HG02798 (cell line): Measurements from ENCODE around the gene TP73.

Source experiments
- ATAC-seq: cut with Tn5 transposase; IDR thresholded peaks from one replicate; pipeline ENCODE4 v1.9.1; 2021; ENCODE audit warnings: mild to moderate bottlenecking; ENCODE audit not compliant: unreplicated experiment, poor library complexity

TP73 gene

GRCh38 chr1:3651930-3652547 lies at the start of gene TP73:
TSS of gene TP73 (plus strand) at chr1:3652516. CDS start at chr1:3682366, 29,850 bp downstream.
- peak; percentile 35 for ATAC-seq

DNA sequence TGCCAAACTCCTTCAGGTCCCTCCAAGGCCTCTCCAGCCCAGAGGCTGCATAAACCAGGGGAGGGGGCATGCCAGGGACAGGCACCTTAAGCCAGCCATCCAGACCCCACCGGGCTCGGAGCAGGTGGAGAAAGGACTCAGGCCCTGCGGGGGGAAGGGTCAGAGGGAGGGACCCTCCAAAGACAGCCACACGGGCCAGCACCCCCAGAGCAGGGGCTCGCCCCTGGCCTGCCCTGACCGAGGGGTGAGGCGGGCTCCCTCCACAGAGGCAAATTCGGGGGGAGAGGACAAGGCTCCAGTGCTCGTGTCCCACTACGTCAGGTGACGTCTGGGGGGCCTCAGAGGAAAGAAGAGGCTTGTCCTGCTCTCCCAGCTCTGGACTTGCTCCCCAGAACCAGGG lies 49.2 kb upstream of the TP73 start:
- no peak for ATAC-seq

DNA sequence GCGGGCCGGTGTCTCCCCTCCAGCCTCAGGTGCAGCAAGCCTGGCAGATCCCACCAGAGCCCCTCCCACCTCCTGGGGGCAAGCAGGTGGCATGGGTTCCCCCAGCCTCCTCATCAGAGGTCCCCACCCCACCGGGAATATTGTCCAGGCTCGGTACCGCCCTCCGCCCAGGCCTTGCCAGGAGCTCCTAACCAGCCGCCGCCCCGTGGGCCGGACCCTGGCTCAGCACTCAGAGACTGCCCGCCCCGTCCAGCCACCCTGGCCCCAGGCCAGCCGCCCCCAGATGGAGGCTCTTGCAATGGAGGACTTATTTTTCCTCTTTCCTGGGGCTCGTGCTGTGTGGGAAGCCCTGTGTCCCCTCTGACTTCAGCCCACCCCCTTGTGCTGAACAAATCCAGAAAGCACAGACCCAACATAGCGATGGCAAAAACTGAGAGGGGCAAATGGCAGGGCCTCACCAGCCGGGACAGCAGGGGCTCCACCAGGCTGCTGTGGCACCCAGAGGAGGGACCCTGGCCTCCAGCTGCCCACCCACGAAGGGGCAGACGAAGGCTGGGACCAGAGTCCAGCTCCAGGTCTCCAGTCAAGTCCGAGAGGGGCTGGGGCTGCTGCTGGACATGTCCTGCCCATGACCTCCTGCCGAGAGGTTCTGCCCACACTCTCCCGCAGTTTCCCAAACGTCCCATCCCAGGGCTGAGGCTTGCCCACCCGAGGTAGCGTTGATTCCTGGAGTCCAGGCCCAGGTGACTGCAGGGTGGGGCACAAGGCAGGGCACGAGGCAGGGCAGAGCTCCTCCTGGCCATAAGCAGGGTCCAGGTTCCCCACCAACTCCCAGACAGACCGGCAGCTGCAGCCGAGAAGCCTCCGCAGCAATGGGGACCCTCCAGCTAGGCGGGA lies 48.5 kb upstream of the TP73 start:
- ATAC-seq = no peak

GRCh38 chr1:3604468-3604974 lies 47.8 kb upstream of the TP73 start:
- no peak for ATAC-seq

GRCh38 chr1:3604997-3605823 lies 47.1 kb upstream of the TP73 start:
- no peak for ATAC-seq

DNA sequence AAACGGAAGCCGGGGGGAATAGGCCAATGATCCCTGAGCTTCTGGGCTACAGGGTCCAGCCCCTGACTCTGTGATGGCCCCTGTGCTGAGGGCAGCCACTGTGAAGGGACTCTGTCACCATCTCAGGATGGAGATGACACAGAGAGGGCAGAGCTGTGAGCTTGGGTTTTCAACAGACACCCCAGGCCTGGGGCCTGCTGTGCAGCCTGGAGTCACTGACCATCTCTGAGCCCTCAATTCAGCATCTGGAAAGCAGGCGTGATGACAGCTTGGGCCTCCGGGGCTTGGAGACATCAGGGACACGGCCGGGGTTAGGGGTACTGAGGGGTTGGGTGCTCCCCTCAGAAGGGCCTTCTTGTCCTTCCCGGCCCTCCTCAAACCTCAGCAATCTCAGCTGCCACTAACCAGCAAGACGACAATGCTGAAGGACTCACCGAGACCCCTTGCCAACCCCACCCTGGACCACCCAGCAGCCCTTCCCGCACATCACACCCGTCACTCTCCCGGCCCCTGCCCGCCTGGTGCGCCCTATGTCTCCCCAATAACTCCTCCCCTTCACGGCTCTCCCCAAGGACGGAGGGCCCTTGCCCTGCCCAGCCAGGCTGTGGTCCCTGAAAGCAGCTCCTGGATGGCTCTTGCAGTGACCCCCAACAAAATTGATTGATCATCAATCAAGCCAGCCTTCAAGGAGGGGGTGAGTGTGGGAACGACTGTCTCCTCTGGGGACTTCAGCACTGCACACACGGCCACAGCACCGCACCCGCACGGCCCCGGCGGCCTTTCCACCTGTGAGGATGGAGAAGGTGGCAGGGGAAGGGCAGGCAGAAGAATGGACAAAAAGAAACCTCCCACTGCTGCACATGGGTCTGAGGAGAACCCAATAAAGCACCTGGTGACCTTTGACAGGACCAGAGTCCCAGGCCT lies 45.3 kb upstream of the TP73 start:
- ATAC-seq = no peak

GRCh38 chr1:3607703-3608065 lies 44.6 kb upstream of the TP73 start:
- no peak for ATAC-seq

DNA sequence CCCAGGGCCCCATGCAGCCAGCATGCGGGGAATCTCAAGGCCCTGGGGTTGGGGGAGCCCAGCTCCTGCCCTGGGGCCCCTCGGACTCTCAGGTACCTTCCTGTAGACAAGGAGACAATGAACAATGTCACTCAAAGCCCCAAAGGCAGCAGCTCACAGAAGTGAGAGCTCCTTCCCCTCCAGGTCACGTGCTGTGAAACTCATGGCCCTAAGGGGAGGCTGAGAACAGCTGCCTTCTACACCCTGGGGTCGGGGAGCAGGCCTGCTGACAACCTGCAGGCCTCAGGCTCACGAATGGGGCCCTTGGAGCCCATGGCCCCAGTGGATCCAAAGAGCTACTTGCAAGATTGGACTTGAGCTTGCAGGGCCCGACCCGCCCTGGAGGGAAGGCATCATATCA lies 44.2 kb upstream of the TP73 start:
- no peak for ATAC-seq

DNA sequence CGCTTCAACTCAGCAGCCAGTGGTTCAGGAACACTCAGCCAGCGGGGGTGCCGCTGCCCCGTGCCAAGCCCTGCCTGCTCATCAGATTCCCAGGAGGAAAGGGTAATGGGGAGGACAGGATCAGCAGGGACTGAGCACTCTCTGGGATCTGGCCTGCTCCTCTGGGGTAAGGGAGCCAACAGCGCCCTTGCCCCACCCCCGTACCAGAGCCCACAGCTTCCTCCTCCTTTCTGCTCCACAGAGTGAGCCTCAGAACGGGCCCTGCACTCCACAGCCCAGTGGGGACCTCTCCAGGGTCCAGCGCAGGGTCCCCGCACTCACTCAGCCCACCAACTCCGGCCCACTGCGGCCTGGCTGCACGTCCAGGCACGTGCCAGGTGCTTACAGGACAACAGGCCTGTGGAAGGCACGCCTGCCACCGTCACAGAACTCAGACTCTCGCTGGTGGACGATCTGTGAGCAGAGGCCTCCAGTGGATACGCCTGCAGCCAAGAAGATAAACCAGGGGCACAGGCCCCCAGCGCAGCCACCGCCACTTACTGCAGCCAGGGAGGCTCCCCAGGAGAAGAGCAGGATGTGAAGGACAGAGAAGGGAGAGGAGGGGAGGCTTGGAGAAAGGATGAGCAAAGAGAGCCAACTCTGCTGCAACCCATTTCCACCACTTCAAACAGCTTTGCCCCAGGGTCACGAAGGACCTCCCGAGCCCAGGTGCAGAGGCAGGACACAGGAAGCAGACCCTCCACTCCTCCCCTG lies 43.1 kb upstream of the TP73 start:
- ATAC-seq = no peak

DNA sequence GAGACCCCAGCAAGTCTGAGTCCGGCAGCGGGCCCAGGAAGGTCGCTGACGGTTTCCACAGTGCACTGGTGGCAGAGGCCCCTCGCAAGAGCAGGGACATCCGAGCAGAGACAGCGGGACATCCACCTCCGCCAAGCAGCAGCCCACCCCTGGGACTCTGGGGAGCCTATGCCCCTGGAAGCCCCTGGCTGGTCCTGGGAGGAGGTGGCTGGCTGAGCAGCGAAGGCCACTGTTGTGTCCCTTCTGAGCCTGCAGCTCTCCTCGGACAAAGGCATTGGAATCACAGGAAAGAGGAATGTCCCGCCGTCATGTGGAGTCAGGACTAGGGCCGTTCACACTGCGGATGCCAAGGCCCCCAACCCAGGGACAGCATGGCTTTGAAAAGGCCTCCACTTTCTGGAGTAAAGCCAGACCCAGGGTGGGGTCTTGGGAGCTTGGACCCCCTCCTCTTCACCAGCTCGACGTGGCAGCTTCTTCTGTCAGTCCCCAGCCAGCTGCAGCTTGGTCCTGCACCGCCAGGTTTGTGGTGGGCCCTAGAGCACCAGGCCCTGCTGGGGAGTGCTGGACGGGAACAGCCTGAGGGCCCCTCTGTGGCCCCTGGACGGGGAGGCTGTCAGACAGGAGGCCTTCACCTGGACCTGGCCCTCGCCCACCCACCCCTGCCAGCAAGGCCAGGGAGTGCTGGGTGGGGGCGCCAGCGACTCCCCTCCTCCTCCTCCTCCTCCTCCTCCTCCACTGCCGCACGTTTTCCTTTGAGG lies 42.4 kb upstream of the TP73 start:
- ATAC-seq = no peak

GRCh38 chr1:3610527-3611169 lies 41.7 kb upstream of the TP73 start:
- ATAC-seq = no peak

DNA sequence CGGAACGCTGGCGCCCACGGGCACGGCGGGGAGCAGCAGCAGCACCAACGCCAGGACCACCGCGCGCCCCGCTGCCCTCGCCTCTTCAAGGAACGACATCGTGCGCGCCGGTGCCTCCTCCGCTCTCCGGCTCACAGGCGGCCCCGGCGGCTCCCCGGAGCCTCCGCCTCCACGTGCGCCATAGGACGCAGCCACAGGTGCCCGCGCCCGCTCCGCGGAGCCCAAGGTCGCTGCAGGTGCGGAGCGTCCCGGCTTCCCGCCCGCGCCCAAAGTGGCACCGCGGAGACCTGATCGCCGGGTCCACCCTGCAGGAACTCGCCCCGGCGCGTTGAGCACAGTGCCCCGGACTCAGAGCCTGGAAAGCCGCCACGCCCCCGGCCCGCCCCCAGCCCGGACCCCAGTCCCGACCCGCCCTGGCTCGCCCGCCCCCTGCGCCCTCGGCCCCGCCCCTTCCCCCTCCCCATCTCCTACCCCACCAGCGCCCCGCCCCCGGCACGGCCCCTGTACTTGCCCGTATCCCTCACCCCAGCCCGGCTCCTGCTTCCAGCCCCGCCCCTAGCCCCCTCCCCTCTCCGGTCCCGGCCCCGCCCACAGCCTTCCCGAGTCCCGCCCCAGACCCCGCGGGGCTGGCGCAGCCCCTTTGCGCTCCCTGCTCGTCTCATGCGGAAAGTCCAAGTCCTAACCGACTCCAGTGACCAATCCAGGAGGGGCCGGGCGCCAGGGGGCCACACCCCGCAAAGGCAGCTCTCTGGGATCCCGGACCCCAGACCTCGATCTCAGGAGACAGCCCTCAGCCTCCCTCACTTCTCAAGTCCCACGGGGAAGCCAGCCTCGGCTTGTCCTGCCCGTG lies 40.9 kb upstream of the TP73 start, which contains the start of gene MEGF6:
TSS of gene MEGF6 (minus strand) at position 339 of the 850 bp plus-strand sequence. CDS start at position 99, 240 bp downstream.
- no peak for ATAC-seq

DNA sequence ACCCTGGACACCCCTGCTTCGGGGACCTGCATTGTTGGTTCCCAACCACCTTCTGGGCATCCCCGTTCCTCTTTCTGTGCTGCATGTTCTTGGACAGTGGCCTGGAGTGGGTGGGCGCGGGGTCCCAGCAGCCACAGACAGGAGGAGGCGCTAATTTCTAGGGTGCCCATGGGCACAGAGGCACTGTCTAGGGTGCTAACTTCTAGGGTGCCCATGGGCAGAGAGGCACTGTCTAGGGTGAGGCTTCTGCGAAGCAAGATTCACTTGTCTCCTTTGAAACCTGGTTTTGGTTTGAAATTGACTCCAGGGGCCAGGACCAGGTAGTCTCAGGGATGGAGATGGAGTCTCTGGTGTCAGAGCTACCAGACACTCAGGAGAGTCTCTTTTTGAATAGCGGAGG lies 40.2 kb upstream of the TP73 start:
- no peak for ATAC-seq

DNA sequence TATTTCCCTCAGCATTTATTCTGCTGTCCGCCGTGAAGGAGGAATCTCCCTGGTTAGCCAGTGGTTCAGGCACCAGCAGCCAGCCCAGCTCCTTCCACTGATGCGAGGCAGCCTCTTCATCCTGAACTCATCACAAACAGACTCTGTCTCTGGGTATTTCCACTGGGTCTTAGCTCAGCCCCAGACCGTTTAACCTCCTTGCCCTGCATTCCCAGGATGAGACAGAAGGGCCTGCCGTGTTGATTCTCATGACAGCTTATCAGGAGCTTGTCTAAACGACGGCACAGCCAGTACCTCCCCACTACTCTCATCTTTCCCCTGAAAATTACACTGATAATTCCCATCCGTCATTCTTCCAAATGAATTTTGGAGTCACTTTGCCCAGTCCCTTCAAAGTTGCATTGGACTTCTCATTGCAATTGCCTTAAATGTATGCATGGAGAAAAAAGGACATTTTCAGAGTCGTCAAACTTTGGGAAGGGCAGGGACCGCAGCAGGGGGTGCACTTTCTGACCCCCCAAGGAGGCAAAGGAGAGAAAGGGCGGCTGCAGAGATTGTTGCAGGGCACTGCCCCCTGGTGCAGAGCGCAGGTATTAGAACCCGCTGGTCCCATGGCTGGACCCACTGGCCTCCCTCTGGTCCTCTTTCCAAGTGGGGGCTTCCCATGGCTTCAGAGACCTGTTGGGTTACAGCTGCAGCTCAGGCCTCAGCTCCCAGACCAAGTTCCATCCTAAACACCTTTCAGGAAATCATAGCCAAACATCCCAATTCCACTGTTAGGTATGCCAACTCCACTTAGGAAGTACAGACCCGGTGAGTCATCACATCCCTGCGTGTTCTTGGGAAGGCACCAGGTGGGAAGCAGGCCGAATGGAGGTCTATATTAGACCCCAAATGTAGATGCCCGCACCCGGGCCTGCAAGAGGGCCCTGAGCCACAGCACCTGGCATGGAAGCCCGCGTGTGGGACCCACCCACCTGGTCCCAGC lies 37.3 kb upstream of the TP73 start:
- no peak for ATAC-seq

GRCh38 chr1:3616861-3617260 lies 35.5 kb upstream of the TP73 start:
- no peak for ATAC-seq
